Activated gamma-delta T cell treated with Interleukin-2 at 50 U/mL for 16 hours (primary cell): ENCODE results near the gene PSG1.

Source experiments
- DNase-seq: peaks from one replicate; pipeline ENCODE4 v3.0.0-alpha.2; 2020

The PSG1 gene

DNA sequence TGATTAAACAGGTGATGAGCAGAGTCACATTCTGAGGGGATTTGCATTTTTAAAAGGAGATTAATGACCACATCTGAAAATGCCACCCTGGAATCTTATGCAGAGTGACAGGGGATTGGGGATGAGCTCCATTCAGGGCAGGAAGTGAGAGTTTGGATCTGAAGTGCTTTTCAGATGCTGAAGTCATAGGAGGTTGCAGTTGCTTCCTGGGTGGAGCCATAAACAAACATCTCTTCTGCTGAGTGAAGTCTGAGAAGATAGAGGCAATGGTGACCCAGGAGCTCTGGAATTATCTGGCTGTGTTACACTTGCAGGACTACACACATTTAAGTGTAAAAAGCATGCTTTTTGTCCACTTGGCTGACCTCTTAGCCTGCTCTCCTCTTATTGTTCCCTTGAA, 62.6 kb downstream of the PSG1 start:
- DNase-seq = no peak
